ENCODE measurements around the gene SMIM29.
"Not testable (repeated sequence)": the region's sequence is repeated elsewhere in the genome, so short reads cannot be mapped to it uniquely, and the experiment has no call there.

Gene SMIM29

DNA sequence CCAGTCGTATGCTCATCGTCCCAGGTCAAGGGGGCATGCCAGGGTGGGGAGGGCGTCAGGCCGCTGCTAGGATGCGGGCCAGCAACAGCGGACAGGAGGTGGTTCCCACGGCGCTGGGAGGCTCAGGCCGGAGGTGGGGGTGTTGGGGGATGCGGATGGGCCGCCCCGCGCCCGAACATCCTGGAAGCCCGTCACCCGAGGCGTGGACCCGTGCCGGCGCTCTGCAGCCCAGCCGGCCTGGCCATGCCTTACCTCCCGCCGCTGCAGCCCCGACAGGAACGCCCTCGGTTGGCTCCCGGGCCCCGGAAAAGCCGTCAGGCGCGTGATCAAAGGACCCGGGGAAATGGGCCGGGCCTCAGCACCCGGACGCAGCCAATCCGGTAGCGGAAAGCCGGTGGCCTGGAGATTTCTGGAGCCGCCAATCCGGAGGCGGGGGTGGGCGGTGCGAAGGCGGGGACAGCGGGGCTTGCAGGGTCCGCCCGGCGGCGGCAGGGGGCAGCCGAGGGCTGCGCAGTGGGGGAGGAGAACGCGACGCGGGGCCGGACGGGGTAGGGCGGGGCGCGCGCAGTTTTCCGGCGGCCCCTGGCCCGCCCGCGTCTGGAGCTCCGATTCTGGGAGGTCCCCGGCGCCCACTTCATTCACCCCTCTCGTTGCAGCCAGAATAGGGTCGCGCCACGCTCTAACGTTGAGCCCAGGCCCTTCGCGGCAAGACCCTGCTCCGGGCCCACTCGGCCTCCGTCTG, at the start of gene SMIM29:
TSS of gene SMIM29 (minus strand) at position 280 of the 742 bp plus-strand sequence. CDS start 1,215 bp downstream, outside the sequence.
- DNase-seq, result peak; percentile 97

GRCh38 chr6:34295721-34296120, 46.9 kb upstream of the SMIM29 start:
- no peak for DNase-seq

GRCh38 chr6:34292954-34293353, 44.1 kb upstream of the SMIM29 start:
- DNase-seq, result no peak

DNA sequence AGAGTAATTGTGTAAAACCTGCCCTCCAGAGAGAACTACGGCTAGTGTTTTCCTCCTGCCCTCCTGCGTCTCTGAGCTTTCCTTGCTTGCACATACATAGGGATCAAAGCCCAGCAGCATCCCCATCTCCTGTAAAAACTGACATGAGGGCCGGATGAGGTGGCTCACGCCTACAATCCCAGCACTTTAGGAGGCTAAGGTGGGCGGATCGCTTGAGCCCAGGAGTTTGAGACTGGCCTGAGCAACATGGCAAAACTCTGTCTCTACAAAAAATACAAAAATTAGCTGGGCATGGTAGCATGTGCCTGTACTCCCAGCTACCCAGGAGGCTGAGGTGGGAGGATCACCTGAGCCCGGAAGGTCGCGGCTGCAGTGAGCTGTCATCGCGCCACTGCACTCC, 40.3 kb upstream of the SMIM29 start:
- no peak for DNase-seq

DNA sequence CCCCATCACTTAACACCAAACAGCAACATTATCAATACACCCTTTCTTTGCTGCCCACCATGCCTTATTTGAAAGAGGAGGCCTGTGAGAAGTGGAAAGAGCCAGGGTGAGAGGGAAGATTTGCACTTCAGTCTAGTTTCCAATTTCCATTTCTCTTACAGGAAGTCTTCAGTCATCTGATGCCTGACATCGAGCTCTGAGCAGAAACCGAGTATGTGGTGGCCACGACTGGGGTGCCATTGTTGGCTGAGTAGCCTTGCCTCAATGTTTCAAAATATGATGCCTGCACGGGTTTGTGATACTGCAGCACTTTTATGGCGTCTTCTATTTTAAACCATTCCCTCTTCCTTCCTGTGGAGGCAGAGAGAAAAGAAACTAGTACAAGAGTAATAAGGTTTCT, 39.8 kb upstream of the SMIM29 start:
- peak; percentile 8 for DNase-seq

DNA sequence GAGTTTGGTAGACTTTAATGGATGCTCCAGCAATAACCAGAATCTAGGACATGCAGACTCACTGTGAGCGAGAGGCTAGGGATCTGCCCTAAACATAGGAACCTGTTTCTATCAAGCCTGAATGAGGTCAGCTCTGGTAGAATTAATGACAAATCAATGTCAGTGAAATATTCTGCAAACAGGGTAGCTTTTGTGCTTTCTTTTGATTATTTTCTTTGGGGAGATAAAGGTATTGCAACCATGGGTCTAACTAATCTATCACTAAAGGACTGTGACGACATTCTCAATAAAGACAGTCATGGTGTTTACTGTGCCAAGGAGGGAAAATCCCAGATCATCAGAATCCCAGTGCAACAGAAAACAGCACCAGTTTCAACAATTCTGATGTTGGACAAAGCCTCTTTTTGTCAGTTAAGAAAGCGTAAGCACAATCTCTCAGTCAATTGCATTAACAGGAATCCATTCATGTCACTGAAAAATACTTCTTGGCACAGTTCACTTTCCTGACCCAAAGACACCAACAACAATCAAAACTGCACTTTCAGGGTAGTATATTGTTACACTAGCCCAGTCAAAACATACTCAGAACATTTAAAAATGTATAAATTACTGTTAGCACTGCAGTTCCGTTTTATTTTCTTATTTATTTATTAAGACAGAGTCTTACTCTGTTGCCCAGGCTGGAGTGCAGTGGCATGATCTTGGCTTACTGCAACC, 36.8 kb upstream of the SMIM29 start:
- no peak for DNase-seq

GRCh38 chr6:34284563-34285447, 36.0 kb upstream of the SMIM29 start:
- no peak for DNase-seq

DNA sequence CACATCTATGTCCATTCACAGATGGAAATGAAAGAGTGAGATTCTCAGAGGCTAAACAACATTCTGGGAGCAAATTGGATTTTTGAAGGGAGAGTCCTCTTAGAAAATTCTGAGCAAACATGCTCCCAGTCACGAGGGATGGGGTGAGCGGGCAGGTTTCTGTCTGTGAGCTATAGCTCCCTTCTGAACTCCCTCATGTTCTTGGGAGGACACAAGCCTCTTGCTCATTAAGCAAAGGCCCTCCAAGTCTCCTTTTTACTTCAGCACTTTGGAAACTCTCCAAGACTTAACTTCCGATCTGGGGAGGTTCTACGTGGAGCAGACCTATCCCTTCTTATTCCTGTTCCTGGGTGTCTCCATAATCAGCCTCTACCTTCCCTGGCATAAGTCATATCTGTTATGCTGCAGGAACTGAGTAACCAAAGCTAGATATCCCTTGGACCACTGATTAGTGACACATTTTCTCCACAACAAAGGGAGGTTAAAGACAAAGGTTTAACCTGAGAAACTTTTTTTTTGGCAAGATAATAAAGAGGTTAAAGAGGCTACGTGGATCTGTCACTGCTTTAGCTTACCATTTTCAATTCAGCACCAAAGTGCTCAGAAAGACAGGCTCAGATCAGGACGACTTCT, 33.0 kb upstream of the SMIM29 start:
- DNase-seq, result no peak

DNA sequence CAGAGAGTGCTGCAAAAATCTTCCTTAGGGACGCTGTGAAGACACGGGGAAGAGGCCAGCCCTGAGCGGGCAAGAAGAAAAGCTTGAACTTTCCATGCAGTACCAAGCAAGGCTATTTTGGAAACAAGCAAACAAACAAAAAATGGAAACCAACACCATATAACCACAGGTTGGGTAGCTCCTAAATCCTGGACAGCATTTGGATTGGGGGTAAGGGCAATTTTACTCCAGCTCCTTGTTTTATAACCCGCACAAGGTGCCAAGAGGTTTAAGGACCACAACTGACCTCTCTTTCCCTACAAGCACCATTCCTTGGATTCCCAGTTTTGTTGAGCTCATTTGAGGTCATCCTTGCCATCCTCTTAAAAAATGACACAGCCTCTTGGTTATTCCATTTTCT, 31.4 kb upstream of the SMIM29 start:
- DNase-seq, result no peak

DNA sequence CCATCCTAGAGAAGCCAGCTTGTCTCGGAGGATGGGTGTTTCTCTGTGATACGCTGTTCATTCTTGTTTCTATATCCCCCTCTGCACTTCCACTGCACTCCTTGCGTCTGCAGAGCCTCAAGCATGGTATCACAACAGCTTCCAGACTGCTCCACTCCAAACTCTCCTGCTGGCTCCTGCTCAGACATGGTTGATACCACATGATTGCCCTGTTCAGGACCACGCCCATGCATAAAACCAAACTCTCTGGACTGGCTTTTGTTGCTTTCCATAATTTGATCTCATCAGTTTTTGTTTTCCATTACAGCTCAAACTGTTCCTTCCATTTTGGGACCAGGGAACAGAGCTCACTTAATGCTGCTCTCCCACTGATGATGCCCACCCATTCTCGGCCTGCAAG, 30.0 kb upstream of the SMIM29 start:
- no peak for DNase-seq

DNA sequence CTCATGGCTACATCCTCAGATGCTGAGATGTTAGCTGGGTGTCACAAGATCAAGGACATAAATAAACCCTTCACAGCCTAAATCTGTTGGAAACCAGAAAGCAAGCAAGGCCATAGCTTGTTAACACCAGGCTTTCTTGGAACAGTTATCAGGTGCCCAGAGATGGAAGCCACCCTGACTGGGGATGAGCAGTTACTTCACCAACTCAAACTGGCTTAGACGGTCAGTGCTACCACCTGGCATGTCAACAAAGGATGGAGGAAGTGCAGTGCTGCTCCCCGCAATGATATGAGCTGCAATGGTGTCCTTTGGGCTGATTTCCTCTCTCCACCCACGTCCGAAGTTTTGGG, 28.9 kb upstream of the SMIM29 start:
- DNase-seq, result no peak

GRCh38 chr6:34276881-34277762, 28.3 kb upstream of the SMIM29 start:
- DNase-seq, result no peak

- no peak for DNase-seq
These were observed 27.4 kb upstream of the SMIM29 start for GRCh38 chr6:34276191-34276590.

DNA sequence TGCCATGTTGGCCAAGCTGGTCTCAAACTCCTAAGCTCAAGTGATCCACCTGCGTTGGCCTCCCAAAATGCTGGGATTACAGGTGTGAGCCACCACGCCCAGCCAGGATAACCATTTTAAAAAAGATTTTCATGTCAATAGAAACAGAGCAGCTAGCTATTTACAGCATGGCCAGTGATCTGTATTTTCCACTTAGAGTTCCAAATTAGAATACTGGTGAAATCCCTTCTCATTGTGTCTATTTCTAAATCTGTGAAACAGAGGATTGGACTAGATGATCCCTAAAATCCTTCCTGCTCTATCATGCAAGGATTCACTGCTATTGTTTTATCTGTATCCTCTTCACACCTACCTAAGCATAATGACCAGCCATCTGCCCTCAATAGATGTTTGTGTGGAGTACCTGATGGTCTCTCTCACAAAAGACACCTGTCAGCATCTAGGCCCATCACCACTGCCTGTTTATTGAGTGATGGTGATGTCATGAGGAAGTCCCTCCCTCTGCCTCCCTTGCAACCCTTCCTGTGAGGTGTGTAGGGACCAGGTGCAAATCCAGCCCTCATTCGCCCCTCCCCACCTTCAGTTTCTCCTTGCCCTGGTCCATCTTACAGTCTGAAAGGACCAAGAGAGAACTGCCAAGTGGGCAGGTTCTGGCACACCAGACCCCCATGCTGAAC, 26.5 kb upstream of the SMIM29 start:
- no peak for DNase-seq

DNA sequence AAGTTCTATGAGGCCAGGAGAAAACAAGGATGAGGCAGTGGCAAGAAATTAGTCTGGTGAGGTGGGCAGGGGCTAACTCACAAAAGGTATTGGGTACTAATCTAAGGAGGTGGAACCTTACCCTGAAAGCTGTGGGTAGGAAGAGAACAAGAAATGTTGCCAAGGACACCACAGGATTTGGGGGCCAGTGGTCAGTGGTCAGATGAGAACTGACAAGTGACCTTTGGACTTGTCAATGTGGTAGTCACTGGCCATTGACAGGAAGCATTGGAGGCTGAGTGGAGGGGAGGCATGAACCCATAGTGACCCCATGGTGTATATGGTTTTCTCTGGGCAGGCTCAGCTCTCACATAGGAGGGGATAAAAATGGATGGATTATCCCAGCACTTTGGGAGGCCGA, 25.3 kb upstream of the SMIM29 start:
- no peak for DNase-seq

DNA sequence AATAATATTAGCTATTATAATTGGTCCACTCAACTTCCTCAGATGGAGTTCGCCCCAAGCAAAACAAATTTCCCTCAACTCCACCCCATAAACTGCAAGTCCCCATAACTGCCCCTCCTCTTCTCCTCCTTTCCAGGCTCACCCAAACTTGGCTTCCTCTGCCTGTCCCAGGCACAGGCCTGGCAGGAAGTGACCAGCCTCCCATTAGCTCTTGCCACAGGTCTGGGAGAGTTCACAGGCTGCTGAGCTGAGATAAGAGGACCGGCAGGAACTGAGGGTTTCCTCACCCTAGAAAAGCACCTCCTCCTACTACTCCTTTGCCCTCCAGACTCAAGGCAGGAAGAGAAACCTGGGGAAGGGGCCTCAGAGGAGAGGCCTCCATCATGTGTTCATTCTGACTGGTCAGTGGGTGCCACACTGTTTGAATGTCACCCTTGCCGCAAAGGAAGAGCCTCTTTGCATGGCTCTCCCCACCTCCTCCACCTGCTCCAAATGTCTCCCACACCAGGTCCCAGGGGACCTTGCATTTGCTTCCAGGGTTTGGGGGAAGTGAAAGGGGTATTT, 24.5 kb upstream of the SMIM29 start:
- no peak for DNase-seq

GRCh38 chr6:34272013-34272926, 23.5 kb upstream of the SMIM29 start:
- DNase-seq, result no peak

- DNase-seq, result not testable (repeated sequence)
These were observed 21.0 kb upstream of the SMIM29 start for GRCh38 chr6:34269658-34270341.

- not testable (repeated sequence) for DNase-seq
These were observed 20.3 kb upstream of the SMIM29 start for GRCh38 chr6:34269132-34269531.
